ENCODE measurements around the gene EPC1.

Gene EPC1

DNA sequence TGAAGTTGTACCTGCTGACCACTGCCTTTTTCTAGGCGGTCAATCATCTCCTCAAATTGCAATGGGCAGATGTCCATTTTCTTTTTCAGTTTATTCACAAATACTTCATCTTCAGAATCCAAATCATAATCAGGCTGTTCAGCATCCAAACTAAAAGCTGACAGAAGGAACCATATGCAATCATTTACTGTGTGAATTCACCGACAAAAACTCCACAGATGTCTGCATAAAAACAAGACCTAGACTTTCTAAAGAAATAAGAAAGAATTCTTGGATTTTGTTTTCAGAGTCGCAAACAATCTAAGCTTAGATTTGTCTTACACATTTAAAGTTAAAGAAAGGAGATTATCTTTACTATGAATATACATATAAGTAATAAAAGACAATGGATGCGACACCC, 53.4 kb downstream of the EPC1 start:
- no peak overlapping the region for H2AFZ ChIP-seq (ENCODE audit: low read length)
- H4K20me1 ChIP-seq (ENCODE audit: insufficient read depth, low read length, poor library complexity, severe bottlenecking): peaks cover 69% of the 10 kb centered on the region
- H3K4me3 ChIP-seq (ENCODE audit: low read length, poor library complexity, severe bottlenecking): no peak overlapping the region
- peaks cover 55% of the 10 kb centered on the region for H3K79me2 ChIP-seq (ENCODE audit: insufficient read depth, low read length)
- no peaks in the 10 kb centered on the region for H3K4me1 ChIP-seq (ENCODE audit: insufficient read depth, low read length, poor library complexity, severe bottlenecking)
- peaks cover 60% of the 10 kb centered on the region for H3K36me3 ChIP-seq (ENCODE audit: insufficient read depth, low read length)
- H3F3A ChIP-seq (ENCODE audit: low read depth): no peaks in the 10 kb centered on the region
- no peak overlapping the region for H3K4me2 ChIP-seq (ENCODE audit: low read depth, low read length, poor library complexity, severe bottlenecking)
- H3K27me3 ChIP-seq (ENCODE audit: insufficient read depth, low read length, poor library complexity, severe bottlenecking): no peaks in the 10 kb centered on the region
- H3K9ac ChIP-seq (ENCODE audit: low read depth, low read length, poor library complexity, severe bottlenecking): no peak overlapping the region
- H3K9me3 ChIP-seq (ENCODE audit: insufficient read depth, low read depth, low read length): no peaks in the 10 kb centered on the region
- no peaks in the 10 kb centered on the region for H3K9me2 ChIP-seq (replicated peaks; ENCODE audit: low read depth, low read length)
- TF ChIP-seq, protein P1, sequence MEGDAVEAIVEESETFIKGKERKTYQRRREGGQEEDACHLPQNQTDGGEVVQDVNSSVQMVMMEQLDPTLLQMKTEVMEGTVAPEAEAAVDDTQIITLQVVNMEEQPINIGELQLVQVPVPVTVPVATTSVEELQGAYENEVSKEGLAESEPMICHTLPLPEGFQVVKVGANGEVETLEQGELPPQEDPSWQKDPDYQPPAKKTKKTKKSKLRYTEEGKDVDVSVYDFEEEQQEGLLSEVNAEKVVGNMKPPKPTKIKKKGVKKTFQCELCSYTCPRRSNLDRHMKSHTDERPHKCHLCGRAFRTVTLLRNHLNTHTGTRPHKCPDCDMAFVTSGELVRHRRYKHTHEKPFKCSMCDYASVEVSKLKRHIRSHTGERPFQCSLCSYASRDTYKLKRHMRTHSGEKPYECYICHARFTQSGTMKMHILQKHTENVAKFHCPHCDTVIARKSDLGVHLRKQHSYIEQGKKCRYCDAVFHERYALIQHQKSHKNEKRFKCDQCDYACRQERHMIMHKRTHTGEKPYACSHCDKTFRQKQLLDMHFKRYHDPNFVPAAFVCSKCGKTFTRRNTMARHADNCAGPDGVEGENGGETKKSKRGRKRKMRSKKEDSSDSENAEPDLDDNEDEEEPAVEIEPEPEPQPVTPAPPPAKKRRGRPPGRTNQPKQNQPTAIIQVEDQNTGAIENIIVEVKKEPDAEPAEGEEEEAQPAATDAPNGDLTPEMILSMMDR (conservative IDR thresholded peaks at IDR 0.05; ENCODE audit: low read length): no peak
- no peak for TF ChIP-seq EZH2phosphoT487 (IDR thresholded peaks at IDR 0.05; ENCODE audit: borderline replicate concordance)

DNA sequence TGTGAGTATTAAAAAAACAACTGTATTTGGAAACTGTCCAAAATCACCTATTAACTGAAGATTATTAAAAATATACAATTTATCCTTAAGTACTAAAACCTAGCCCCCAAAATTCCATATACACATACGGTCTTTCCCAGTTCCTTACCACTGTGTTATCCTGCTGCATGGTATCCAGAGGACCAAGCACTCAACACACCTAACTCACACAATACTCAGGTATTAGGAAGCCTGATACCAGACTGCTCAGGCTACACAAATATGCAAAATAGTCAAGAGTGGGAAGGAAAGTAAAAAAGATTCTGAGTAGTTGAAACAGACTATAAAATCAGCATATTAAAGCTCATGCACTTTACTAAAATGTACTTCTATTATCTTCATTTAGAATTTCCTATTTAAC, 67.2 kb downstream of the EPC1 start:
- no peaks in the 10 kb centered on the region for H3K4me1 ChIP-seq (ENCODE audit: insufficient read depth, low read length, poor library complexity, severe bottlenecking)
- H3K36me3 ChIP-seq (ENCODE audit: insufficient read depth, low read length): peaks cover 81% of the 10 kb centered on the region
- H3K79me2 ChIP-seq (ENCODE audit: insufficient read depth, low read length): peaks cover 41% of the 10 kb centered on the region
- no peak overlapping the region for H3K4me2 ChIP-seq (ENCODE audit: low read depth, low read length, poor library complexity, severe bottlenecking)
- H2AFZ ChIP-seq (ENCODE audit: low read length): no peak overlapping the region
- TF ChIP-seq, protein P1 (conservative IDR thresholded peaks at IDR 0.05; ENCODE audit: low read length): no peak
- TF ChIP-seq EZH2phosphoT487 (IDR thresholded peaks at IDR 0.05; ENCODE audit: borderline replicate concordance): no peak
- H4K20me1 ChIP-seq (ENCODE audit: insufficient read depth, low read length, poor library complexity, severe bottlenecking): peaks cover 13% of the 10 kb centered on the region
- no peaks in the 10 kb centered on the region for H3K9me2 ChIP-seq (replicated peaks; ENCODE audit: low read depth, low read length)
- no peak overlapping the region for H3K4me3 ChIP-seq (ENCODE audit: low read length, poor library complexity, severe bottlenecking)
- H3K9ac ChIP-seq (ENCODE audit: low read depth, low read length, poor library complexity, severe bottlenecking): no peak overlapping the region
- H3K9me3 ChIP-seq (ENCODE audit: insufficient read depth, low read depth, low read length): no peaks in the 10 kb centered on the region
- H3K27me3 ChIP-seq (ENCODE audit: insufficient read depth, low read length, poor library complexity, severe bottlenecking): no peaks in the 10 kb centered on the region
- H3F3A ChIP-seq (ENCODE audit: low read depth): no peaks in the 10 kb centered on the region

DNA sequence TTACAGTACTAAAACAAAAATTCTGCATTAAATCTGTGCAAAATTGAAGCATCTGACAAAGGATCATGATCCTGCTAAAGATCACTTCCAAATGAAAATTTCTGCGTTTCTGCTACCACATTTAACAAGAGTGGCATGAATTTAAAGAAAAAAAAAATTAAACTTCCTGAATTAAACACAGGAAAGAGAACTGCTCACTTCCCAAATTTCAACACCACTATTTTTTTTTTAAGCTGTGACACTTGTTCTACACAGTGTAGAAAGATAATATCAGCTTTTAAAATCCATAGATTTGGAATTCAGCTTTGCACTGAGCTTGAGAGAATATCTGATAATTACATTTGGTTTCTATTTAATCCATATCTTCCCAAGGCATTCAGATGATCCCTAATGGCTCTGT, 73.6 kb downstream of the EPC1 start:
- H3K4me3 ChIP-seq (ENCODE audit: low read length, poor library complexity, severe bottlenecking): no peak overlapping the region
- H3K36me3 ChIP-seq (ENCODE audit: insufficient read depth, low read length): peaks cover 90% of the 10 kb centered on the region

DNA sequence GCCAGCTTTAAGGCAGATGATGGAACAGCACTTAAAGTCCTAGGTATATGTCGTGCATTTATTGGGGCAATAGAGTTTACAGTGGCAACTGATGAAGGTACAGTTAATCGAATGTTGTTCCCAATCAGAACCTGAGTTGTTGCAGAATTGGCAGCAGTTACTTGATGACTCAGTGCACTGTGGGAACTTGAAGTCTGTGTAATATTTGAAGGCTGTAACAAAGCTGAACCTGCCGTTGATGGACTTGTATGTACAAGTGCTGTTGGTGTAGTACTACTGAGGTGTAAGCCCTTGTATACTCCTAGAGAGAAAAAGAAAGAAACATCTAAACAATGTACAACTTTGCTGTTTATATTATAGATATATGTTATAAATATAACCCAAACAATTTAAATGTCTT, 75.3 kb downstream of the EPC1 start:
- no peak overlapping the region for H2AFZ ChIP-seq (ENCODE audit: low read length)
- H3K4me3 ChIP-seq (ENCODE audit: low read length, poor library complexity, severe bottlenecking): no peak overlapping the region
- peaks cover 93% of the 10 kb centered on the region for H3K36me3 ChIP-seq (ENCODE audit: insufficient read depth, low read length)
- peaks cover 3% of the 10 kb centered on the region for H4K20me1 ChIP-seq (ENCODE audit: insufficient read depth, low read length, poor library complexity, severe bottlenecking)
- no peaks in the 10 kb centered on the region for H3K9me3 ChIP-seq (ENCODE audit: insufficient read depth, low read depth, low read length)
- no peaks in the 10 kb centered on the region for H3K4me1 ChIP-seq (ENCODE audit: insufficient read depth, low read length, poor library complexity, severe bottlenecking)
- no peaks in the 10 kb centered on the region for H3F3A ChIP-seq (ENCODE audit: low read depth)
- H3K4me2 ChIP-seq (ENCODE audit: low read depth, low read length, poor library complexity, severe bottlenecking): no peak overlapping the region
- no peak overlapping the region for H3K9ac ChIP-seq (ENCODE audit: low read depth, low read length, poor library complexity, severe bottlenecking)
- no peaks in the 10 kb centered on the region for H3K79me2 ChIP-seq (ENCODE audit: insufficient read depth, low read length)
- no peaks in the 10 kb centered on the region for H3K27me3 ChIP-seq (ENCODE audit: insufficient read depth, low read length, poor library complexity, severe bottlenecking)
- TF ChIP-seq EZH2phosphoT487 (IDR thresholded peaks at IDR 0.05; ENCODE audit: borderline replicate concordance): no peak
- TF ChIP-seq, protein P1 (conservative IDR thresholded peaks at IDR 0.05; ENCODE audit: low read length): no peak
- no peaks in the 10 kb centered on the region for H3K9me2 ChIP-seq (replicated peaks; ENCODE audit: low read depth, low read length)

More for the DNA sequence above, 73.6 kb downstream of the EPC1 start:
- H3K4me1 ChIP-seq (ENCODE audit: insufficient read depth, low read length, poor library complexity, severe bottlenecking): no peaks in the 10 kb centered on the region
- H3K27me3 ChIP-seq (ENCODE audit: insufficient read depth, low read length, poor library complexity, severe bottlenecking): no peaks in the 10 kb centered on the region
- H3K9me3 ChIP-seq (ENCODE audit: insufficient read depth, low read depth, low read length): no peaks in the 10 kb centered on the region
- H3K9ac ChIP-seq (ENCODE audit: low read depth, low read length, poor library complexity, severe bottlenecking): no peak overlapping the region
- no peak for TF ChIP-seq EZH2phosphoT487 (IDR thresholded peaks at IDR 0.05; ENCODE audit: borderline replicate concordance)
- H3K9me2 ChIP-seq (replicated peaks; ENCODE audit: low read depth, low read length): no peaks in the 10 kb centered on the region
- H3F3A ChIP-seq (ENCODE audit: low read depth): no peaks in the 10 kb centered on the region
- H3K79me2 ChIP-seq (ENCODE audit: insufficient read depth, low read length): no peaks in the 10 kb centered on the region
- H3K4me2 ChIP-seq (ENCODE audit: low read depth, low read length, poor library complexity, severe bottlenecking): no peak overlapping the region
- no peak overlapping the region for H2AFZ ChIP-seq (ENCODE audit: low read length)
- H4K20me1 ChIP-seq (ENCODE audit: insufficient read depth, low read length, poor library complexity, severe bottlenecking): peaks cover 3% of the 10 kb centered on the region

Data from Loucy (cell line).